Germinal center (tissue), 1 donor: Measurements from ENCODE around the gene LMOD3.

ENCODE experiments used
- DNase-seq: peaks from one replicate; pipeline ENCODE4 v3.0.0; 2012; ENCODE audit warnings: mixed read lengths, low spot score

The LMOD3 gene

GRCh38 chr3:69121950-69122349 is 445 bp downstream of the LMOD3 start:
- DNase-seq, result no peak

GRCh38 chr3:69121513-69121912 is 882 bp downstream of the LMOD3 start:
- DNase-seq, result no peak

GRCh38 chr3:69120879-69121464 is 1.4 kb downstream of the LMOD3 start:
- DNase-seq, result peak; percentile 51

- DNase-seq, result no peak
Measured at GRCh38 chr3:69119681-69120080, 2.7 kb downstream of the LMOD3 start.

- DNase-seq, result no peak
Measured at GRCh38 chr3:69119138-69119537, 3.3 kb downstream of the LMOD3 start.

GRCh38 chr3:69118555-69118954 is 3.8 kb downstream of the LMOD3 start:
- no peak for DNase-seq

- DNase-seq, result no peak
Measured at GRCh38 chr3:69116897-69117296, 5.5 kb downstream of the LMOD3 start.

- DNase-seq, result no peak
Measured at GRCh38 chr3:69116162-69116561, 6.2 kb downstream of the LMOD3 start.

GRCh38 chr3:69115731-69116130 is 6.7 kb downstream of the LMOD3 start:
- no peak for DNase-seq

- DNase-seq, result no peak
Measured at GRCh38 chr3:69113536-69113935, 8.9 kb downstream of the LMOD3 start.

- DNase-seq, result no peak
Measured at GRCh38 chr3:69110941-69111546, 11.4 kb downstream of the LMOD3 start.

GRCh38 chr3:69108811-69109210 is 13.6 kb downstream of the LMOD3 start:
- no peak for DNase-seq

GRCh38 chr3:69107841-69108240 is 14.6 kb downstream of the LMOD3 start:
- no peak for DNase-seq

- DNase-seq, result no peak
Measured at GRCh38 chr3:69105320-69105719, 17.1 kb downstream of the LMOD3 start.

GRCh38 chr3:69104586-69104985 is 17.8 kb downstream of the LMOD3 start:
- no peak for DNase-seq

- no peak for DNase-seq
Measured at GRCh38 chr3:69103123-69103522, 19.3 kb downstream of the LMOD3 start.

GRCh38 chr3:69102384-69102783 is 20.0 kb downstream of the LMOD3 start:
- no peak for DNase-seq

GRCh38 chr3:69099576-69099975 is 22.8 kb downstream of the LMOD3 start:
- no peak for DNase-seq

- DNase-seq, result no peak
Measured at GRCh38 chr3:69097407-69098086, 24.8 kb downstream of the LMOD3 start.

GRCh38 chr3:69096299-69096698 is 26.1 kb downstream of the LMOD3 start:
- DNase-seq, result no peak

- no peak for DNase-seq
Measured at GRCh38 chr3:69095636-69096035, 26.8 kb downstream of the LMOD3 start.

- no peak for DNase-seq
Measured at GRCh38 chr3:69094467-69095205, 27.8 kb downstream of the LMOD3 start.

- peak; percentile 31 for DNase-seq
Measured at GRCh38 chr3:69092030-69092516, 30.3 kb downstream of the LMOD3 start.
